ENCODE data around the gene EPHB1. TPM values are rescaled to one million over a fixed set of nuclear protein-coding genes. Genes with fewer than 3 reads are reported as not detected.
"Not testable (repeated sequence)": the region's sequence is repeated elsewhere in the genome, so short reads cannot be mapped to it uniquely, and the experiment has no call there.

Gene EPHB1
- total RNA-seq, 1 donor from 2014 or later: 8.1 TPM

- peak; percentile 45 for DNase-seq (ENCODE audit: low spot score)
- ATAC-seq: peak; percentile 87
These were observed 311.4 kb downstream of the EPHB1 start for GRCh38 chr3:135106445-135106844.

- DNase-seq (ENCODE audit: low spot score) (no peak), ATAC-seq (no peak)
These were observed 312.0 kb downstream of the EPHB1 start for GRCh38 chr3:135107043-135107442.

- ATAC-seq: no peak
- DNase-seq (ENCODE audit: low spot score): no peak
These were observed 314.6 kb downstream of the EPHB1 start for GRCh38 chr3:135109681-135110080.

- not testable (repeated sequence) for DNase-seq (ENCODE audit: low spot score); ATAC-seq
These were observed 319.5 kb downstream of the EPHB1 start for GRCh38 chr3:135114551-135114950.

- DNase-seq (ENCODE audit: low spot score) (no peak), ATAC-seq (no peak)
These were observed 322.9 kb downstream of the EPHB1 start for GRCh38 chr3:135117977-135118376.

GRCh38 chr3:135118792-135119191 is 323.7 kb downstream of the EPHB1 start:
- DNase-seq (ENCODE audit: low spot score): no peak
- ATAC-seq: peak; percentile 74

GRCh38 chr3:135125171-135125801 is 330.2 kb downstream of the EPHB1 start:
- DNase-seq (ENCODE audit: low spot score): no peak

GRCh38 chr3:135127946-135128470 is 332.9 kb downstream of the EPHB1 start:
- no peak for DNase-seq (ENCODE audit: low spot score)
- ATAC-seq: no peak

More at GRCh38 chr3:135125171-135125801, 330.2 kb downstream of the EPHB1 start:
- ATAC-seq: peak; percentile 68

GRCh38 chr3:135128818-135129217 is 333.8 kb downstream of the EPHB1 start:
- ATAC-seq (no peak), DNase-seq (ENCODE audit: low spot score) (no peak)

GRCh38 chr3:135131290-135131689 is 336.2 kb downstream of the EPHB1 start:
- DNase-seq (ENCODE audit: low spot score) (no peak), ATAC-seq (no peak)

- ATAC-seq (no peak), DNase-seq (ENCODE audit: low spot score) (no peak)
These were observed 339.0 kb downstream of the EPHB1 start for GRCh38 chr3:135133905-135134683.

- DNase-seq (ENCODE audit: low spot score): no peak
- no peak for ATAC-seq
These were observed 339.6 kb downstream of the EPHB1 start for GRCh38 chr3:135134684-135135075.

GRCh38 chr3:135135445-135135844 is 340.4 kb downstream of the EPHB1 start:
- DNase-seq (ENCODE audit: low spot score) (no peak), ATAC-seq (no peak)

- no peak for DNase-seq (ENCODE audit: low spot score)
- ATAC-seq: no peak
These were observed 341.5 kb downstream of the EPHB1 start for GRCh38 chr3:135136361-135137100.

- no peak for DNase-seq (ENCODE audit: low spot score)
- ATAC-seq: no peak
These were observed 342.2 kb downstream of the EPHB1 start for GRCh38 chr3:135137296-135137695.

GRCh38 chr3:135138776-135139175 is 343.7 kb downstream of the EPHB1 start:
- no peak for ATAC-seq
- DNase-seq (ENCODE audit: low spot score): no peak

GRCh38 chr3:135140591-135140990 is 345.5 kb downstream of the EPHB1 start:
- DNase-seq (ENCODE audit: low spot score) (peak; percentile 86), ATAC-seq (peak; percentile 34)

GRCh38 chr3:135141160-135141559 is 346.1 kb downstream of the EPHB1 start:
- peak; percentile 1 for ATAC-seq
- no peak for DNase-seq (ENCODE audit: low spot score)

- DNase-seq (ENCODE audit: low spot score) (no peak), ATAC-seq (no peak)
These were observed 346.6 kb downstream of the EPHB1 start for GRCh38 chr3:135141672-135142071.

- ATAC-seq: peak; percentile 62
- DNase-seq (ENCODE audit: low spot score): peak; percentile 80
These were observed 347.5 kb downstream of the EPHB1 start for GRCh38 chr3:135142530-135142929.

- DNase-seq (ENCODE audit: low spot score) (peak; percentile 92), ATAC-seq (peak; percentile 76)
These were observed 348.4 kb downstream of the EPHB1 start for GRCh38 chr3:135143474-135143873.
